Right lobe of liver (tissue), 4 donors: ENCODE results near the gene TM9SF3.

ENCODE experiments used
- POLR2A ChIP-seq: fragments of 450-650 bp; IDR thresholded peaks from one replicate; pipeline ENCODE4 v1.6.1; 2017; ENCODE audit warnings: antibody characterized with exemption, mild to moderate bottlenecking
- TF ChIP-seq, protein P1 (sequence below), 4 donors: fragments of 200-600 bp in 3 of 4; fragments of 450-650 bp in 1 of 4; IDR thresholded peaks; one replicate each; pipeline versions ENCODE4 v1.5.1 to v1.8.0; 2016 to 2022; ENCODE audit warnings: antibody characterized with exemption in 4 of 4, mild to moderate bottlenecking in 2 of 4
- donor health status: DM: no; HTN: no; CAD: no.
- donor health status: DM: no; HTN: no; CAD: no.
- donor health status: DM: no; HTN: yes; CAD: no.

DNA sequence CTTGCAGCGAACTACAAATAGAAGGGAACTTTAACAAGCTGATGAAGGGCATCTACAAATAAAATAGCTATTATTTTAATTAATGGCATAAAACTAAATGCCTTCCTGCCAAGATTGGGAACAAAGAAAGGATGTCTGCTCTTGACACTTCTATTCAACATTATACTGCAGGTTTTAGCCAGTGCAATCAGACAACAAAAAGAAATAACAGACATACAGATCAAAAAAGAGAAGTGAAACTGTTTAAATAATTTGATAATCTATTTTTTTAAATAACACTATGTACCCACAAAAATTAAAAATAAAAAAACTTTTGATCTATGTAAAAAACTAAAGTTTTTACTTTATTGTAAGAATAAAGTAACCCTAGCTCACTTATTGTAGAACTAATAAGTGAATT lies 50.7 kb downstream of the TM9SF3 start:
- TF ChIP-seq, protein P1, sequence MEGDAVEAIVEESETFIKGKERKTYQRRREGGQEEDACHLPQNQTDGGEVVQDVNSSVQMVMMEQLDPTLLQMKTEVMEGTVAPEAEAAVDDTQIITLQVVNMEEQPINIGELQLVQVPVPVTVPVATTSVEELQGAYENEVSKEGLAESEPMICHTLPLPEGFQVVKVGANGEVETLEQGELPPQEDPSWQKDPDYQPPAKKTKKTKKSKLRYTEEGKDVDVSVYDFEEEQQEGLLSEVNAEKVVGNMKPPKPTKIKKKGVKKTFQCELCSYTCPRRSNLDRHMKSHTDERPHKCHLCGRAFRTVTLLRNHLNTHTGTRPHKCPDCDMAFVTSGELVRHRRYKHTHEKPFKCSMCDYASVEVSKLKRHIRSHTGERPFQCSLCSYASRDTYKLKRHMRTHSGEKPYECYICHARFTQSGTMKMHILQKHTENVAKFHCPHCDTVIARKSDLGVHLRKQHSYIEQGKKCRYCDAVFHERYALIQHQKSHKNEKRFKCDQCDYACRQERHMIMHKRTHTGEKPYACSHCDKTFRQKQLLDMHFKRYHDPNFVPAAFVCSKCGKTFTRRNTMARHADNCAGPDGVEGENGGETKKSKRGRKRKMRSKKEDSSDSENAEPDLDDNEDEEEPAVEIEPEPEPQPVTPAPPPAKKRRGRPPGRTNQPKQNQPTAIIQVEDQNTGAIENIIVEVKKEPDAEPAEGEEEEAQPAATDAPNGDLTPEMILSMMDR (IDR thresholded peaks at IDR 0.05) = no peak
- no peak for TF ChIP-seq POLR2A
